Ishikawa (cell line): Measurements from ENCODE around the gene SPAG9.

Experiments used
- EP300 ChIP-seq: IDR thresholded peaks from 2 replicates; pipeline ENCODE4 v1.6.1; 2012; ENCODE audit warnings: borderline replicate concordance
- FOXM1 ChIP-seq: IDR thresholded peaks from 2 replicates; pipeline ENCODE4 v1.6.1; 2012; ENCODE audit warnings: low read depth, borderline replicate concordance
- MAX ChIP-seq: IDR thresholded peaks from 2 replicates; pipeline ENCODE4 v1.6.1; 2012
- RAD21 ChIP-seq: IDR thresholded peaks from 2 replicates; pipeline ENCODE4 v1.6.1; 2012; ENCODE audit warnings: low read depth
- TEAD4 ChIP-seq: IDR thresholded peaks from 2 replicates; pipeline ENCODE4 v1.6.1; 2012

GRCh38 chr17:50989149-50989548, 131.5 kb downstream of the SPAG9 start:
- TF ChIP-seq FOXM1 (no peak), TEAD4 (no peak), MAX (no peak), RAD21 (no peak), EP300 (no peak)
